Cardiac fibroblast (primary cell): ENCODE results near the gene PCNX2.

Experiments used
- DNase-seq, 2 donors: peaks; one replicate each; pipeline versions ENCODE4 v3.0.0 to v3.0.0-alpha.2; 2010; ENCODE audit warnings: low read depth in 2 of 2
- H3K4me3 ChIP-seq, 2 donors: replicated peaks in 1 of 2; 1 replicate in 1 of 2; 2 replicates in 1 of 2; pipeline ENCODE4 v1.5.1; 2011; ENCODE audit warnings: low read depth in 2 of 2, low read length in 2 of 2, mild to moderate bottlenecking in 2 of 2, moderate library complexity in 1 of 2
- CTCF ChIP-seq: IDR thresholded peaks from one replicate; pipeline ENCODE4 v1.5.1; 2011; ENCODE audit warnings: low read depth, mild to moderate bottlenecking, low read length, inconsistent platforms

The PCNX2 gene

DNA sequence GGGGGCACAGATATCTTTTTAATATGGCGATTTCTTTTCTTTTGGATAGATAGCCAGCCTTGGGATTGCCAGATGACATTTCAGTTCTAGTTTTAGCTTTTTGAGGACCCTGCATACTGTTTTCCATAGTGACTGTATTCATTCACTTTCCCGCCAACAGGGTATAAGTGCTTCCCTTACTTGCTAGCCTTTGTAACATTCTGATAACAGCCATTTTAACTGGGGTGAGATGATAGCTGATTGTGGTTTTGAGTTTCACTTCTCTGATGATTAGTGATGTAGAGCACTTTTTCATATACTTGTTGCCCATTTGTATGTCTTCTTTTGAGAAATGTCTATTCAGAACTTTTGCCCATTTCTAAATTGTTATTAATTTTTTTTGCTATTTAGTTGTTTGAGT, 193.2 kb downstream of the PCNX2 start:
- no peak for DNase-seq
- no peak overlapping the region for H3K4me3 ChIP-seq
- TF ChIP-seq CTCF: no peak

GRCh38 chr1:233097959-233098580, 197.5 kb downstream of the PCNX2 start:
- H3K4me3 ChIP-seq: no peak overlapping the region
- no peak for TF ChIP-seq CTCF
- DNase-seq: peak in 1 of 2 donors; percentile 52

DNA sequence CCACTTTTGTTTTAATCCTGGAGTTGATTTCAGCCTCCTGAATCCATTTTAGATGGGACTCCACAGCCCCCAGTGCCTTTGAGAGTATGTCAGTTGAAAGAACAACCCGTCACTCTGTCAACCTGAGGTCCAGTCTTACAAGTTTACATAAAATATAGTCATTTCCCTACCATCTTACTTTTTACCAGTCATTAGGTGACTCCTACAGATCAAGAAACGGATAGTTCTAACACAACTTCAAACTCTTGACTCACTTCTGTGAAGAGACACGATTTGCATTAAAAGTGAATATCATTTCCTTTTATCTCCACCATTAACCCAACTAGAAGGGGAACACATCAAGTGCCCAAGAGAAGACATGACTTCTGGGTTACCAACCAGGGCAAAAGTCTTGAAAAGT, 198.0 kb downstream of the PCNX2 start:
- no peak overlapping the region for H3K4me3 ChIP-seq
- no peak for DNase-seq
- TF ChIP-seq CTCF: no peak

GRCh38 chr1:233094691-233095090, 200.8 kb downstream of the PCNX2 start:
- TF ChIP-seq CTCF: no peak
- no peak overlapping the region for H3K4me3 ChIP-seq
- no peak for DNase-seq

GRCh38 chr1:233094269-233094668, 201.3 kb downstream of the PCNX2 start:
- TF ChIP-seq CTCF: no peak
- DNase-seq: no peak
- no peak overlapping the region for H3K4me3 ChIP-seq

DNA sequence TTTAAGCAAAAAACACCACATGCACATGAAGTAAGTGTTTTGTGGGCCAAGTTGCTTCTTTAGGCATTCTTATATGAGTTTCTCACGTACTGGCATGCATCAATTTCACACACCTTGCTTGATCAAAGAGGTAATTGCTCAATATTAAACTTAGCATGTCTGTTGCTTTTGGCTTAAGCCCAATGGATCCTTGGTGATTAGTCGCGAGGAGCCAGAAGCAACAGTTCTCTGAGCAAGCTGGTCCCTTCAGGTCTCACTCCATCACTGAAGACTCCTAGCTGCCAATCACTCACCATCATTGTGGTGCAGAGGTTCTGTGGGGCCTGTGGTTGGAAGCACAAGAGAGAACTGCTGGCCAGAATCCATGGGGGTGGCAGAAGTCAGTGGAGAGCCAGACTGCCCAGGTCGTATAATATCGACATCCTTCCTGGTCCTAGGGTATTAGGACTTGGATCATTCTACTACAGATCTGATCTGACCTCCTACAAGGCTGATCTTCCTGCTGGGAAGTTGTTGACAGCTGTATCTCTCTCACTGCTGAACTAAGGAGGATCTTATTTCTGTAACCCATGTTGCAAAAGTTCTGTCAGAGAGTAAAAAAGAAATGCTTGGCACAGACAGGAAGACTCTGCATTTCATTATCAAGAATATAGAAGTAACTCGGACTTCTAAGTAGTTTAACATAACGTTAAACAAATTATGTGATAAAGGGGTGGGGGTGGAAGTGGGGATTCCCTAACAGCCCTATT, 204.6 kb downstream of the PCNX2 start:
- no peak overlapping the region for H3K4me3 ChIP-seq
- DNase-seq: no peak
- TF ChIP-seq CTCF: no peak
